Thyroid gland (tissue), 4 donors: ENCODE measurements around the gene ARL4D.

ENCODE experiments used
- POLR2A ChIP-seq, 2 donors: fragments of 450-650 bp; IDR thresholded peaks; one replicate each; pipeline ENCODE4 v1.6.1; 2017; ENCODE audit warnings: antibody characterized with exemption in 2 of 2, mild to moderate bottlenecking in 2 of 2, moderate library complexity in 1 of 2
- TF ChIP-seq, protein P1 (sequence below), 6 experiments: fragments of 200-600 bp in 3 of 6; fragments of 450-650 bp in 3 of 6; sonication (generic) in 3 of 6; IDR thresholded peaks; one replicate each; pipeline ENCODE4 v1.5.1; 2016 to 2019; ENCODE audit warnings: antibody characterized with exemption in 6 of 6, mild to moderate bottlenecking in 2 of 6, inconsistent platforms in 1 of 6, moderate library complexity in 1 of 6

DNA sequence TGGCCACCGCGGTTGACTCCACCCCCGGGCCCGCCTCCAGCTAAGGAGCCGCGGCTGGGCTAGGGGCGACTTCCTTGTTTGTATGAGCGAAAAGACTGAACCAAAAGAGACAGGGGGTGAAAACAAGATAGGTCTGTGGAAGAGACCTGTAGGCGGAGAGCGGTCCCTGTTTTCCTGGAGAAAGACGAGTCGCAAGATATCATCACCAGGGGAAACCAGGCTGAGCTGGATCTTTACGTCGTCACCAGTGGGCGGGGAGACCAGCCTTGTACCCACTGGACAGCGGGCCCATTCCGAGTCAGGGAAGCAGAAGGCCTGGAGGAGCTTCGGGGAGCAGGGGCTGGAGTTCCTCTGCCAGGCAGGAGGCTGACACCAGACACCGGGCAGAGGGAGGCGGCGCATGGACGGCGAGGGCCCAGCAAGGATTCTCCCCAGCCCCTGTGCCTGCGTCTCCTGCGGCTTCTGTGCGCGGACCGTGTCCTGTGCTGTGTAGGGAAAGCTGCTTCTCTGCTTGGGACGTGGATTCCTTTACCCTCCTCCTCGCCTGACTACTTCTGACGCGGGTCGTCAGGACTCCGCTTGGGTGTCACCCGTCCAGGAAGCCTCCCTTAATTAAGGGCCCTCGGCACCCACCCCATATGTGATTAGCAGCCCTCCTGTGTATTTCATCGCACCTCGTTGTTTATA, 10.3 kb upstream of the ARL4D start:
- TF ChIP-seq, protein P1, sequence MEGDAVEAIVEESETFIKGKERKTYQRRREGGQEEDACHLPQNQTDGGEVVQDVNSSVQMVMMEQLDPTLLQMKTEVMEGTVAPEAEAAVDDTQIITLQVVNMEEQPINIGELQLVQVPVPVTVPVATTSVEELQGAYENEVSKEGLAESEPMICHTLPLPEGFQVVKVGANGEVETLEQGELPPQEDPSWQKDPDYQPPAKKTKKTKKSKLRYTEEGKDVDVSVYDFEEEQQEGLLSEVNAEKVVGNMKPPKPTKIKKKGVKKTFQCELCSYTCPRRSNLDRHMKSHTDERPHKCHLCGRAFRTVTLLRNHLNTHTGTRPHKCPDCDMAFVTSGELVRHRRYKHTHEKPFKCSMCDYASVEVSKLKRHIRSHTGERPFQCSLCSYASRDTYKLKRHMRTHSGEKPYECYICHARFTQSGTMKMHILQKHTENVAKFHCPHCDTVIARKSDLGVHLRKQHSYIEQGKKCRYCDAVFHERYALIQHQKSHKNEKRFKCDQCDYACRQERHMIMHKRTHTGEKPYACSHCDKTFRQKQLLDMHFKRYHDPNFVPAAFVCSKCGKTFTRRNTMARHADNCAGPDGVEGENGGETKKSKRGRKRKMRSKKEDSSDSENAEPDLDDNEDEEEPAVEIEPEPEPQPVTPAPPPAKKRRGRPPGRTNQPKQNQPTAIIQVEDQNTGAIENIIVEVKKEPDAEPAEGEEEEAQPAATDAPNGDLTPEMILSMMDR (IDR thresholded peaks at IDR 0.05), result no peak
- peak; percentile 20 to 99 for TF ChIP-seq POLR2A (IDR thresholded peaks at IDR 0.05)
